Middle frontal gyrus (tissue), 1 donor: ENCODE data around the gene SYVN1.
"Not testable (repeated sequence)": the region's sequence is repeated elsewhere in the genome, so short reads cannot be mapped to it uniquely, and the experiment has no call there.

Experiments
- DNase-seq: peaks from one replicate; pipeline ENCODE4 v3.0.0-alpha.2; 2015; ENCODE audit warnings: low spot score; ENCODE audit errors: extremely low spot score

SYVN1 gene

GRCh38 chr11:65134240-65134951 lies at the start of gene SYVN1:
Gene SYVN1, minus strand, starts transcription at chr11:65134519. Its CDS starts 918 bp downstream, at chr11:65133601.
- peak; percentile 87 for DNase-seq

- DNase-seq: no peak
Observed at GRCh38 chr11:65183201-65183891, 49.0 kb upstream of the SYVN1 start.

GRCh38 chr11:65182258-65183170 lies 48.2 kb upstream of the SYVN1 start:
- DNase-seq: no peak

GRCh38 chr11:65181569-65182257 lies 47.4 kb upstream of the SYVN1 start, which contains the start of gene CAPN1:
Gene CAPN1, plus strand, starts transcription at chr11:65181928. Its CDS starts 774 bp downstream, at chr11:65182702.
- no peak for DNase-seq

GRCh38 chr11:65180877-65181568 lies 46.7 kb upstream of the SYVN1 start:
- no peak for DNase-seq

GRCh38 chr11:65174571-65175010 lies 40.3 kb upstream of the SYVN1 start:
- DNase-seq: not testable (repeated sequence)

GRCh38 chr11:65172600-65172999 lies 38.3 kb upstream of the SYVN1 start:
- no peak for DNase-seq

- no peak for DNase-seq
Observed at GRCh38 chr11:65170058-65170534, 35.8 kb upstream of the SYVN1 start, which contains the start of gene SPDYC. Gene SPDYC, plus strand, starts transcription at chr11:65170233. Its CDS starts 1,125 bp downstream, at chr11:65171358.

- no peak for DNase-seq
Observed at GRCh38 chr11:65169164-65169641, 34.9 kb upstream of the SYVN1 start.

GRCh38 chr11:65167656-65168055 lies 33.3 kb upstream of the SYVN1 start:
- DNase-seq: no peak

GRCh38 chr11:65166893-65167292 lies 32.6 kb upstream of the SYVN1 start:
- no peak for DNase-seq

GRCh38 chr11:65165410-65166317 lies 31.3 kb upstream of the SYVN1 start:
- DNase-seq: no peak

GRCh38 chr11:65163684-65164083 lies 29.4 kb upstream of the SYVN1 start:
- no peak for DNase-seq

GRCh38 chr11:65160643-65161042 lies 26.3 kb upstream of the SYVN1 start:
- no peak for DNase-seq

GRCh38 chr11:65159012-65159411 lies 24.7 kb upstream of the SYVN1 start:
- no peak for DNase-seq

GRCh38 chr11:65157336-65157735 lies 23.0 kb upstream of the SYVN1 start:
- DNase-seq: no peak

GRCh38 chr11:65156926-65157325 lies 22.6 kb upstream of the SYVN1 start:
- DNase-seq: no peak

- DNase-seq: no peak
Observed at GRCh38 chr11:65156256-65156655, 21.9 kb upstream of the SYVN1 start.

GRCh38 chr11:65152122-65152521 lies 17.8 kb upstream of the SYVN1 start:
- no peak for DNase-seq
